PC-9 (cell line): Measurements from ENCODE around the gene RHBDL1.

Experiments
- CTCF ChIP-seq: fragments of 200-600 bp; sonication (generic); conservative IDR thresholded peaks from 2 replicates; pipeline ENCODE4 v1.6.1; 2017; ENCODE audit warnings: mixed run types, antibody characterized with exemption, mild to moderate bottlenecking, moderate library complexity
- EZH2 ChIP-seq: fragments of 200-600 bp; sonication (generic); IDR thresholded peaks from 2 replicates; pipeline ENCODE4 v1.8.0; 2017; ENCODE audit warnings: antibody characterized with exemption, low read depth

DNA sequence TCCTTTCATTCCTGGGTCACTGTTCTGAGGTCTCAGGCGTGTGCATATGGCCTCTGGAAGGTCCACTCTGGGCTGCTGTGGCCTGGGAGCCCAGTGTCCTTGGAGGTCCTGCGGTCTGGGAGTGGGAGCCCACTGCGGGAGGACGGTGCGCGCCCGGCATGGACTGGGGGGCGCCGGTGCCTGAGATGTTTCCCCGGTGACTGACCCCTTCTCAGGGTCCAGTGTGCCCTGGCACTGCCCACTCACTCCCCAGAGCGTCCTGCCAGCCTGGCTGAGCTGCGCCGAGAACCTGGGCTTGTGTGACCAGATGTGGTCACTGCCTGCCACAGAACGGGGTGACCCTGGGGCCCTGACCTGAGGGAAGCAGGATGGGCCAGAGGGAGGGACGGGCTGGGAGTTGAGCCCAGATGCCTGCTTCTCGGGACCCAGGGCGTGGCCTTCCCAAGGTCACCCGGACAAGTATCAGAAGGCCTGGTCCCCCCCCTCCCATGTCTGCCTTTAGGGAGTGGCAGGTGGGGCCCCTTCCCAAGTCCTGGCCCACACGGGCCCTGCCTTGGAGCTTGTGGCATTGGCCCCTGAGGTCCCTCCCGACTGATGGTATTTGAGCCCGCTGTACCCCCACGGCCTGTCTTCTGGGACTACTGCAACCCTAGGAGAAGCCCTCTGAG, 1.1 kb upstream of the RHBDL1 start:
- no peak for TF ChIP-seq CTCF
- TF ChIP-seq EZH2: no peak
